ENCODE measurements around the gene KIF6.

Gene KIF6

GRCh38 chr6:39617026-39617425, 108.2 kb downstream of the KIF6 start:
- H3K4me3 ChIP-seq (ENCODE audit: low read depth, low read length), result no peak overlapping the region
- no peak overlapping the region for H3K27ac ChIP-seq
- no peaks in the 10 kb centered on the region for H3K36me3 ChIP-seq
- H3K27me3 ChIP-seq (ENCODE audit: insufficient read depth, low read depth, severe bottlenecking), result no peaks in the 10 kb centered on the region
- no peak for TF ChIP-seq CTCF (IDR thresholded peaks at IDR 0.05; ENCODE audit: low read depth, low read length)
- DNase-seq, result no peak
- H3K9me3 ChIP-seq (ENCODE audit: severe bottlenecking), result no peaks in the 10 kb centered on the region

GRCh38 chr6:39615622-39616021, 109.6 kb downstream of the KIF6 start:
- no peaks in the 10 kb centered on the region for H3K36me3 ChIP-seq

GRCh38 chr6:39614393-39614950, 110.7 kb downstream of the KIF6 start:
- H3K27me3 ChIP-seq (ENCODE audit: insufficient read depth, low read depth, severe bottlenecking), result no peaks in the 10 kb centered on the region
- H3K27ac ChIP-seq, result no peak overlapping the region
- no peak for TF ChIP-seq CTCF (IDR thresholded peaks at IDR 0.05; ENCODE audit: low read depth, low read length)
- no peak overlapping the region for H3K4me3 ChIP-seq (ENCODE audit: low read depth, low read length)
- H3K36me3 ChIP-seq, result no peaks in the 10 kb centered on the region
- DNase-seq, result no peak
- no peaks in the 10 kb centered on the region for H3K9me3 ChIP-seq (ENCODE audit: severe bottlenecking)

More at GRCh38 chr6:39615622-39616021, 109.6 kb downstream of the KIF6 start:
- TF ChIP-seq CTCF (IDR thresholded peaks at IDR 0.05; ENCODE audit: low read depth, low read length), result no peak
- Histone ChIP-seq H3K27ac (no peak overlapping the region), H3K27me3 (ENCODE audit: insufficient read depth, low read depth, severe bottlenecking) (no peaks in the 10 kb centered on the region), H3K9me3 (ENCODE audit: severe bottlenecking) (no peaks in the 10 kb centered on the region), H3K4me3 (ENCODE audit: low read depth, low read length) (no peak overlapping the region)
- no peak for DNase-seq

- no peaks in the 10 kb centered on the region for H3K36me3 ChIP-seq
- H3K27ac ChIP-seq, result no peak overlapping the region
- H3K4me3 ChIP-seq (ENCODE audit: low read depth, low read length), result no peak overlapping the region
- no peaks in the 10 kb centered on the region for H3K27me3 ChIP-seq (ENCODE audit: insufficient read depth, low read depth, severe bottlenecking)
- DNase-seq, result no peak
- no peak for TF ChIP-seq CTCF (IDR thresholded peaks at IDR 0.05; ENCODE audit: low read depth, low read length)
- no peaks in the 10 kb centered on the region for H3K9me3 ChIP-seq (ENCODE audit: severe bottlenecking)
Observed at GRCh38 chr6:39610221-39610620, 115.0 kb downstream of the KIF6 start.

GRCh38 chr6:39608652-39609345, 116.4 kb downstream of the KIF6 start:
- H3K27ac ChIP-seq, result no peak overlapping the region
- TF ChIP-seq CTCF (IDR thresholded peaks at IDR 0.05; ENCODE audit: low read depth, low read length), result no peak
- H3K36me3 ChIP-seq, result no peaks in the 10 kb centered on the region
- no peaks in the 10 kb centered on the region for H3K9me3 ChIP-seq (ENCODE audit: severe bottlenecking)
- H3K4me3 ChIP-seq (ENCODE audit: low read depth, low read length), result no peak overlapping the region
- no peak for DNase-seq
- no peaks in the 10 kb centered on the region for H3K27me3 ChIP-seq (ENCODE audit: insufficient read depth, low read depth, severe bottlenecking)
